ENCODE measurements around the gene MAGI2. TPM values are rescaled to one million over a fixed set of nuclear protein-coding genes. Genes with fewer than 3 reads are reported as not detected.

MAGI2 gene
- total and polyA plus RNA-seq, 4 donors = 0.37 to 4.1 (median 1.4) TPM

DNA sequence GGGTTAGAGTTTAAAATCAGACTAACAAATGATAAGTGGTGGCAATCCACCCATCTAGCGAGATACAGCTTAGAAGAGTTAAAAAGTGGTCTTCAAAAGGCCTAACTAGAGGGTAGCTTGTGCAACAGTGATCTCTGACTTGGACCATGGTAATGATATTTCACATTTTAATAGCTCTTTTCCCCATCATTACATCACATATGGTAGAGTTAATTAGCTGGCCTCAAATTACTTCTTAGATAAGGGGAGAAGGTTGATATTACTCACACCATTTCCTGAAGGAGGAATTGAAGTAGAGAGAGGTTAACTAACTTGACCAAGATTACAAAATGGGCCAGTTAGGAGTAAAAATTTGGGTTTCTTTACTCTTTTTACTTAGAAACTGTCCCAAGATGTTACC is 1431.3 kb downstream of the MAGI2 start:
- WGBS = 99% methylated on average over 1 of the region's 1 CpG

DNA sequence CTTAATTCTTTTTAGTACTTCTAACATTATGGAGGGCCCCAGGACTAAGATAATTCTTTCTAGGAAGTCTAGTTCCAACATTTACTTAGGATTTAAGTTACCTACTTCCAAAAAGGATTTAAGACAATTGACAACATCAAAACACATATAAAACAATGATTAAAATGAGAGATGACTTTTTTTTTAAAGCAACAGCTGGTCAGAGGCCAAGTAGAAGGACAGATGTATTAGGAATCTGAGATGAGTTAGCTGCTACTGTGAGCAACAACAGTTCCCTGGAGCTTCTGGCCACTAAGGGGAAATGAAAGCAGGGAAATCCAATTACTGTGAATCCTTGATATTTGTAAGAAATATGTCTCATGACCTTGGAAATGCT is 1432.6 kb downstream of the MAGI2 start:
- Histone ChIP-seq H3K27ac (ENCODE audit: low read depth in 1 of 2, low read length in 2 of 2) (peak overlapping the region in 1 of 2 donors; percentile 77), H3K36me3 (ENCODE audit: control insufficient read depth in 4 of 4, insufficient read depth in 3 of 4, low read depth in 1 of 4, low read length in 3 of 4) (no peaks in the 10 kb centered on the region), H3K9ac (ENCODE audit: low read depth in 1 of 2, low read length in 2 of 2) (peak overlapping the region; percentile 0 to 55), H3K4me1 (ENCODE audit: control insufficient read depth in 4 of 4, insufficient read depth in 4 of 4, low read length in 3 of 4) (peaks cover 0 to 18% (median 9%) of the 10 kb centered on the region in 4 donors), H3K27me3 (ENCODE audit: control insufficient read depth in 4 of 4, insufficient read depth in 4 of 4, low read length in 3 of 4) (no peaks in the 10 kb centered on the region), H3K9me3 (ENCODE audit: control insufficient read depth in 4 of 4, low read length in 3 of 4) (no peaks in the 10 kb centered on the region), H3K4me3 (ENCODE audit: low read depth in 1 of 3, low read length in 3 of 3) (no peak overlapping the region)
- DNase-seq (ENCODE audit: low spot score) = no peak
- no peak for TF ChIP-seq TAF1 (conservative IDR thresholded peaks at IDR 0.05)
- no peak for TF ChIP-seq JUND (IDR thresholded peaks at IDR 0.05)
- no peak for TF ChIP-seq RXRA (IDR thresholded peaks at IDR 0.05)
- TF ChIP-seq, protein P1, sequence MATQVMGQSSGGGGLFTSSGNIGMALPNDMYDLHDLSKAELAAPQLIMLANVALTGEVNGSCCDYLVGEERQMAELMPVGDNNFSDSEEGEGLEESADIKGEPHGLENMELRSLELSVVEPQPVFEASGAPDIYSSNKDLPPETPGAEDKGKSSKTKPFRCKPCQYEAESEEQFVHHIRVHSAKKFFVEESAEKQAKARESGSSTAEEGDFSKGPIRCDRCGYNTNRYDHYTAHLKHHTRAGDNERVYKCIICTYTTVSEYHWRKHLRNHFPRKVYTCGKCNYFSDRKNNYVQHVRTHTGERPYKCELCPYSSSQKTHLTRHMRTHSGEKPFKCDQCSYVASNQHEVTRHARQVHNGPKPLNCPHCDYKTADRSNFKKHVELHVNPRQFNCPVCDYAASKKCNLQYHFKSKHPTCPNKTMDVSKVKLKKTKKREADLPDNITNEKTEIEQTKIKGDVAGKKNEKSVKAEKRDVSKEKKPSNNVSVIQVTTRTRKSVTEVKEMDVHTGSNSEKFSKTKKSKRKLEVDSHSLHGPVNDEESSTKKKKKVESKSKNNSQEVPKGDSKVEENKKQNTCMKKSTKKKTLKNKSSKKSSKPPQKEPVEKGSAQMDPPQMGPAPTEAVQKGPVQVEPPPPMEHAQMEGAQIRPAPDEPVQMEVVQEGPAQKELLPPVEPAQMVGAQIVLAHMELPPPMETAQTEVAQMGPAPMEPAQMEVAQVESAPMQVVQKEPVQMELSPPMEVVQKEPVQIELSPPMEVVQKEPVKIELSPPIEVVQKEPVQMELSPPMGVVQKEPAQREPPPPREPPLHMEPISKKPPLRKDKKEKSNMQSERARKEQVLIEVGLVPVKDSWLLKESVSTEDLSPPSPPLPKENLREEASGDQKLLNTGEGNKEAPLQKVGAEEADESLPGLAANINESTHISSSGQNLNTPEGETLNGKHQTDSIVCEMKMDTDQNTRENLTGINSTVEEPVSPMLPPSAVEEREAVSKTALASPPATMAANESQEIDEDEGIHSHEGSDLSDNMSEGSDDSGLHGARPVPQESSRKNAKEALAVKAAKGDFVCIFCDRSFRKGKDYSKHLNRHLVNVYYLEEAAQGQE (IDR thresholded peaks at IDR 0.05) = no peak
- TF ChIP-seq, protein P2, sequence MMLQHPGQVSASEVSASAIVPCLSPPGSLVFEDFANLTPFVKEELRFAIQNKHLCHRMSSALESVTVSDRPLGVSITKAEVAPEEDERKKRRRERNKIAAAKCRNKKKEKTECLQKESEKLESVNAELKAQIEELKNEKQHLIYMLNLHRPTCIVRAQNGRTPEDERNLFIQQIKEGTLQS (IDR thresholded peaks at IDR 0.05) = no peak

More for the DNA sequence above, 1431.3 kb downstream of the MAGI2 start:
- H3K36me3 ChIP-seq (ENCODE audit: control insufficient read depth in 4 of 4, insufficient read depth in 3 of 4, low read depth in 1 of 4, low read length in 3 of 4) = no peaks in the 10 kb centered on the region
- H3K4me3 ChIP-seq (ENCODE audit: low read depth in 1 of 3, low read length in 3 of 3) = no peak overlapping the region
- H3K4me1 ChIP-seq (ENCODE audit: control insufficient read depth in 4 of 4, insufficient read depth in 4 of 4, low read length in 3 of 4) = peaks cover 0 to 18% (median 9%) of the 10 kb centered on the region in 4 donors
- TF ChIP-seq SP1 (IDR thresholded peaks at IDR 0.05) = no peak
- no peak for TF ChIP-seq TAF1 (conservative IDR thresholded peaks at IDR 0.05)
- TF ChIP-seq, protein P2 (IDR thresholded peaks at IDR 0.05) = no peak
- TF ChIP-seq YY1 (IDR thresholded peaks at IDR 0.05) = no peak
- TF ChIP-seq, protein P1 (IDR thresholded peaks at IDR 0.05) = no peak
- no peak for TF ChIP-seq HNF4G (IDR thresholded peaks at IDR 0.05)
- no peak for TF ChIP-seq EGR1 (IDR thresholded peaks at IDR 0.05; ENCODE audit: low read depth in 2 of 2)
- TF ChIP-seq JUND (IDR thresholded peaks at IDR 0.05) = no peak
- TF ChIP-seq, protein P3, sequence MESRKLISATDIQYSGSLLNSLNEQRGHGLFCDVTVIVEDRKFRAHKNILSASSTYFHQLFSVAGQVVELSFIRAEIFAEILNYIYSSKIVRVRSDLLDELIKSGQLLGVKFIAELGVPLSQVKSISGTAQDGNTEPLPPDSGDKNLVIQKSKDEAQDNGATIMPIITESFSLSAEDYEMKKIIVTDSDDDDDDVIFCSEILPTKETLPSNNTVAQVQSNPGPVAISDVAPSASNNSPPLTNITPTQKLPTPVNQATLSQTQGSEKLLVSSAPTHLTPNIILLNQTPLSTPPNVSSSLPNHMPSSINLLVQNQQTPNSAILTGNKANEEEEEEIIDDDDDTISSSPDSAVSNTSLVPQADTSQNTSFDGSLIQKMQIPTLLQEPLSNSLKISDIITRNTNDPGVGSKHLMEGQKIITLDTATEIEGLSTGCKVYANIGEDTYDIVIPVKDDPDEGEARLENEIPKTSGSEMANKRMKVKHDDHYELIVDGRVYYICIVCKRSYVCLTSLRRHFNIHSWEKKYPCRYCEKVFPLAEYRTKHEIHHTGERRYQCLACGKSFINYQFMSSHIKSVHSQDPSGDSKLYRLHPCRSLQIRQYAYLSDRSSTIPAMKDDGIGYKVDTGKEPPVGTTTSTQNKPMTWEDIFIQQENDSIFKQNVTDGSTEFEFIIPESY (IDR thresholded peaks at IDR 0.05) = no peak
- TF ChIP-seq FOXA2 (IDR thresholded peaks at IDR 0.05) = no peak
- TF ChIP-seq, protein P4, sequence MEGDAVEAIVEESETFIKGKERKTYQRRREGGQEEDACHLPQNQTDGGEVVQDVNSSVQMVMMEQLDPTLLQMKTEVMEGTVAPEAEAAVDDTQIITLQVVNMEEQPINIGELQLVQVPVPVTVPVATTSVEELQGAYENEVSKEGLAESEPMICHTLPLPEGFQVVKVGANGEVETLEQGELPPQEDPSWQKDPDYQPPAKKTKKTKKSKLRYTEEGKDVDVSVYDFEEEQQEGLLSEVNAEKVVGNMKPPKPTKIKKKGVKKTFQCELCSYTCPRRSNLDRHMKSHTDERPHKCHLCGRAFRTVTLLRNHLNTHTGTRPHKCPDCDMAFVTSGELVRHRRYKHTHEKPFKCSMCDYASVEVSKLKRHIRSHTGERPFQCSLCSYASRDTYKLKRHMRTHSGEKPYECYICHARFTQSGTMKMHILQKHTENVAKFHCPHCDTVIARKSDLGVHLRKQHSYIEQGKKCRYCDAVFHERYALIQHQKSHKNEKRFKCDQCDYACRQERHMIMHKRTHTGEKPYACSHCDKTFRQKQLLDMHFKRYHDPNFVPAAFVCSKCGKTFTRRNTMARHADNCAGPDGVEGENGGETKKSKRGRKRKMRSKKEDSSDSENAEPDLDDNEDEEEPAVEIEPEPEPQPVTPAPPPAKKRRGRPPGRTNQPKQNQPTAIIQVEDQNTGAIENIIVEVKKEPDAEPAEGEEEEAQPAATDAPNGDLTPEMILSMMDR (IDR thresholded peaks at IDR 0.05; ENCODE audit: low read depth, low read length, missing input control) = no peak
- no peak for TF ChIP-seq FOXA1 (IDR thresholded peaks at IDR 0.05)
- no peak for TF ChIP-seq RXRA (IDR thresholded peaks at IDR 0.05)
- no peak for TF ChIP-seq HNF4A (conservative IDR thresholded peaks at IDR 0.05)
- TF ChIP-seq, protein P5, sequence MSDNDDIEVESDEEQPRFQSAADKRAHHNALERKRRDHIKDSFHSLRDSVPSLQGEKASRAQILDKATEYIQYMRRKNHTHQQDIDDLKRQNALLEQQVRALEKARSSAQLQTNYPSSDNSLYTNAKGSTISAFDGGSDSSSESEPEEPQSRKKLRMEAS (IDR thresholded peaks at IDR 0.05) = no peak
- TF ChIP-seq NR2F2 (IDR thresholded peaks at IDR 0.05) = no peak
- TF ChIP-seq GABPA (IDR thresholded peaks at IDR 0.05 in 1 of 2, conservative IDR thresholded peaks at IDR 0.05 in 1 of 2) = no peak
- TF ChIP-seq RAD21 (IDR thresholded peaks at IDR 0.05) = no peak
- H3K9ac ChIP-seq (ENCODE audit: low read depth in 1 of 2, low read length in 2 of 2) = no peak overlapping the region
- no peak overlapping the region for H3K27ac ChIP-seq (ENCODE audit: low read depth in 1 of 2, low read length in 2 of 2)
- H3K27me3 ChIP-seq (ENCODE audit: control insufficient read depth in 4 of 4, insufficient read depth in 4 of 4, low read length in 3 of 4) = no peaks in the 10 kb centered on the region
- no peaks in the 10 kb centered on the region for H3K9me3 ChIP-seq (ENCODE audit: control insufficient read depth in 4 of 4, low read length in 3 of 4)
- DNase-seq (ENCODE audit: low spot score) = no peak

Measured in liver (tissue), 9 donors.